SW480 (cell line): ENCODE results near the gene FBXW9.
"Not testable (repeated sequence)": the region's sequence is repeated elsewhere in the genome, so short reads cannot be mapped to it uniquely, and the experiment has no call there.

Source experiments
- DNase-seq: peaks from one replicate; pipeline ENCODE4 v3.0.0-alpha.2; 2016; ENCODE audit warnings: low spot score

FBXW9 gene

DNA sequence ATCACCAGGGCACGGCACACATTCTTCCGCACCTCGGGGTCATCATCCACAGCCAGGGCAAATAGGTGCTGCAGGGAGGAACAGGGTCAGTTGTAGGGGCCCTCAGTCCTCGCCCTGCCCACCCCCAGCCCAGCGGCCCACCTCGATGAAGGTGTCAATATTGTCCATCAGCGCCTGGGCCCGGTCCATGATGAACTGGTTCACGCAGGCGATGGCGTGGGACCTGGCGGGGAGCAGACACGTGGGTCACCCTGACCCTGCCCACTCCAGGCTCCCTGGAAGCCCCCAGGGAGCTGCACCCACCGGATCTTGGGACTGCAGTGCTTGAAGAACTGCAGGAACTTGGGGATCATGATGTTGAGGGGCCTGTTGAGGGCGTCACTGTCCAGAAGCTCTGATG is 18.7 kb upstream of the FBXW9 start:
- no peak for DNase-seq

DNA sequence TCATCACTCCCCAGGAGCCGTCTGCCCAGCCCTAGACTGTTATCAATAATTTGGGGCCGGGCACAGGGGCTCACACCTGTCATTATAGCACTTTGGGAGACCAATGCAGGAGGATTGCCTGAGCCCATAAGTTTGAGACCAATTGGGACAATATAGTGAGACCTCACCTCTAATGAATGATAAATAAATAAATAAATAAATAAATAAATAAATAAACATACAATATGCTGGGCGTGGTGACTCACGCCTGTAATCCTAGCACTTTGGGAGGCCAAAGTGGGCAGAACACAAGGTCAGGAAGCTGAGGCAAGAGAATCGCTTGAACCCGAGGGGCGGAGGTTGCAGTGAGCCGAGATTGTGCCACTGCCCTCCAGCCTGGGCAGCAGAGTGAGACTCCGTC is 16.9 kb upstream of the FBXW9 start:
- DNase-seq = not testable (repeated sequence)

DNA sequence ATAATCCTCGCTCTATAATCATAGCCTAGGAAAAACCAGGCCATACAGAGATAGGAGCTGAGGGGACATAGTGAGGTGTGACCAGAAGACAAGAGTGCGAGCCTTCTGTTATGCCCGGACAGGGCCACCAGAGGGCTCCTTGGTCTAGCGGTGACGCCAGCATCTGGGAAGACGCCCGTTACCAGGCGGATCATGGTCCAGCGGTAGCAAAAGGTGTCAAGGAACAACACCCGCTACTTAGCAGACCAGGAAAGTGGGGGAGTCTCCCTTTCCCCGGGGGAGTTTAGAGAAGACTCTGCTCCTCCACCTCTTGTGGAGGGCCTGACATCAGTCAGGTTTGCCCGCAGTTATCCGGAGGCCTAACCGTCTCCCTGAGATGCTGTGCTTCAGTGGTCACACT is 15.6 kb upstream of the FBXW9 start:
- not testable (repeated sequence) for DNase-seq

DNA sequence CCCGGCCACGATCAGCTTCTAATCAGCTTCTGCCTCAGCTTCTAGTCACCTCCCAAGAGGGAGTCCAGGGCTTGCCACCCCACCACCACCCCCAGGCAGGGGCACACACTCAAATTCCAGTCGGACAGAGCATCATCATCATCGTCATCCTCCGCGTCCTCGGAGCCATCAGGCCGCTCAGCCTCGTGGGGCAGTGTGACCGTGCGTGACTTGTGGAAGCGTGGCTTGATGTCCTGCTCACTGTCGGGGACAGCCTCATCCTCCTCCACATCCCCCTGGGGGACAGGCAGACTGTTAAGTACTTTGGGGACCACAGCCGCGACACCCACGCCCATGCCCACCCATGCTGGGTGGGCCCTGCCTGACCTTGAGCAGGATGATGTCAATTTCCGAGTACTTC is 14.8 kb upstream of the FBXW9 start:
- DNase-seq = no peak

DNA sequence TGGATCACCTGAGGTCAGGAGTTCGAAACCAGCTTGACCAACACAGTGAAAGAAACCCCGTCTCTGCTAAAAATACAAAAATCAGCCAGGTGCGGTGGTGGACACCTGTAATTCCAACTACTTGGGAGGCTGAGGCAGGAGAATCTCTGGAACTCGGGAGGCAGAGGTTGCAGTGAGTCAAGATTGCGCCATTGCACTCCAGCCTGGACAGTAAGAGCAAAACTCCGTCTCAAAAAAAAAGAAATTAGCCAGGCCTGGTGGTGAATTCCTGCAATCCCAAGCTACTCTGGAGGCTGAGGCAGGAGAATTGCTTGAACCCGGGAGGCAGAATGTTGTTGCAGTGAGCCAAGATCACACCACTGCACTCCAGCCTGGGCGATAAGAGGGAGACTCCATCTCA is 12.2 kb upstream of the FBXW9 start:
- DNase-seq = no peak

DNA sequence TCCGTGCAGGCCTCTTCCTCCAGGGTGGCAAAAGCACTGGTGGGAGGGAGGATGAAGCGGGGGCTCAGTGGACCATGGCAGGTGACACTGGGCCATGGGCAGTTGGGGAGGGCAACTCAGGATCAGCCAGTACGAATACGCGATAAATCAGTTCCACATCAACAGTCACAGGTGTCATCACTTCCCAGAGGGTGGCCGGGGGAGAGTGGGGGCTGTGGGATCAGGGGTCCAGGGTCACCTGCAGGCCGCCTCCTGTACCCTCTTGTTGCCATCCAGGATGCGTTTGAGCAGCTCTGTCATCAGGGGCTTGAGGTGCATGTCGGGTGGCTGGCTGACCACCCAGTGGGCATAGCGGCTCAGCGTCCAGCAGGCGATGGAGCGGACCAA is 9.9 kb upstream of the FBXW9 start:
- DNase-seq = no peak

DNA sequence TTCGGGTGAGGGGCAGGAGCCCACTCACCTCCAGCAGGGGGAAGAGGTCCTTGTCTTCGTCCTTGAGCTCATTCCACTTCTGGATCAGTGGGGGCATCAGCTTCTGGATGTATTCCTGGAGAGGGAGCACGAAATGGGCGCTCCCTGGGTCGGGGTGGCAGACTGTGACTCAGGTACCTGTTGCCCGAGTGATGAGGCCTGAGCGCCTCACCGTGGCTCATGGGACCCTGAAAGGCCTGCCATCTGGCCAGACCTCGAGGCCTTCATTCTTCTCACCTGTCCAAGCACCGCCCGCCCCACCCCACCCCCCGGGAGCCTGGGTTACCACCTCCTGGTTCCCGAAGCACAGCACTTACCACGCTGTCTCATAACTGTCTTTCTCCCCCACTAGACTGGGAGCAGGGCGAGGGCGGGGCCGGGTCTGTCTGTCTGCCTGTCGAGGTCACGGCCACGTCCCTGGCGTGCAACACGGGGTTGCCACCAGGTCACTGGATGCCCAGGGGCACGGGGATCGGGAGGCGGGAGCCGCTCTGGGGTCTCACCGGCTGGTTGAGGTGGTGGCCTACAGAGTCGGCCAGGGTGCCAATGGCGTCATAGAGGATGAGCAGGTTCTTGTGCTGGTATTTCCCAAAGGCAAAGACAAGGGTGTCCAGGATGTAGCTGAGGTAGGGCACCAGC is 9.4 kb upstream of the FBXW9 start:
- no peak for DNase-seq

DNA sequence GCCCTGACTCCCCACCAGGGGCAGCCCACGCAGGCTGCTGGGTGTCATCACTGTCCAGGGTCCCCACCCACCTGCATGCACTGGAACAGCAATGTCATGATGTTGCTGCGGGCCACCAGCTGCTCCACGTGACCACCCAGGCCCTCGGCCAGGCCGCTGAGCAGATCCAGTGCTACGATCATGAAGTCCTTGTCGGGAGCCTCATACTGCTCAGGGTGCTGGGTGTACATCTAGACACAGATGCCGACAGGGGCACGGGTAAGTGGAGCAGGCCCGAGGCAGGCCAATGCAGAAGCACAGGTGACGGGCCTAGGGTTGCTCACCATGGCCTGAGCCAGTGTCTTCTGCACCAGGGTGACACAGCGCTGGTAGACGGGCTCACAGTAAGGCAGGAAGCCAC is 8.7 kb upstream of the FBXW9 start:
- no peak for DNase-seq

DNA sequence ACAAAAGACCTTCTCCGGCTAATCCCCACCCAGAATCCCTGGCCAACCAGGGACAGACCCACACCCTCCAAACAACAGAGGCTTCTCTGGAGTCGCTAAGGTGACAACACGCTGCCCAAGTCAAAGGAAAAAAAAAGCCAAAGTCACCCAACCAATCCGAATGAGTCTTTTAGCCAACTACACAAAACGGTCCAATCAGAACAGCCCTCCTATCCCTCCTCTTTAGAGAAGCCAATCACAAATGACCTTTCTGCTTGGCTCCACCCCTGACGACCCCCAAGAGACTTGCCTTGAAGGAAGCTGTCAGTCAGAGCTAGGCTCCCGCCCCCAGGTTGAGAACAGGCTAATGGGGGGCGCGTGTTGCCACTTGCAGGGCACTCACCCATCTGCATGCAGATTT is 6.6 kb upstream of the FBXW9 start:
- DNase-seq = peak; percentile 30

DNA sequence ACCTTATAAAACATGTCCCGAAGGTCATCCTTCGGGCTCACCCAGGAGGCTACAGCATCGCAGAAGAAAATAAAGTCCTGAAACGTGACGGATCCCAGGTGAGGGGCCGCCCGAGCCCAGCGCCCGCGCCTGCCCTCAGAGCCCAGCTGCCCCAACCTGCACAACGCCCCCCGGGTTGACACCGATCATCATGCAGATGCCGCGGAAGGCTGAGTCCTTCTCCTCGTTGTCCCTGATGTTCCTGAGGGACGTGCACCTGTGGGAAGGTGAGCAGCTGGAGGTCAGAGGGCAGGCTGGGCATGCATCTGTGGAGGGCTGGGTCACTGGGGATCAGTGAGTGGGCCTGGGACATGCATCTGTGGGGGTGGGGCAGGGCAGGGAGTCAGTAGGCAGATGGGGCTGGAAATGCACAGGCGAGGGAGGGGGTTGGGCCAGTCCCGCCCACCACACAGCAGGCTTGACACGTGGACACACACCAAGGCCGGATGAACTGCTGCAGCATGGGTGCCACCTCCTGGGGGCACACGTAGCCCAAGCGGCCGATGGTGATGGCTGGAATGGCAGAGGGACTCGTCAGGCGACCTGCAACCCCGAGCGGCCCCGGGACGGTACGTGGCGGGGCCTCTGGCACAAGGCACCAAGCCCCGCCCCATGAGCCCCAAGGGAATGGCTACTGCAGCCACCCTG is 5.3 kb upstream of the FBXW9 start:
- DNase-seq = no peak

DNA sequence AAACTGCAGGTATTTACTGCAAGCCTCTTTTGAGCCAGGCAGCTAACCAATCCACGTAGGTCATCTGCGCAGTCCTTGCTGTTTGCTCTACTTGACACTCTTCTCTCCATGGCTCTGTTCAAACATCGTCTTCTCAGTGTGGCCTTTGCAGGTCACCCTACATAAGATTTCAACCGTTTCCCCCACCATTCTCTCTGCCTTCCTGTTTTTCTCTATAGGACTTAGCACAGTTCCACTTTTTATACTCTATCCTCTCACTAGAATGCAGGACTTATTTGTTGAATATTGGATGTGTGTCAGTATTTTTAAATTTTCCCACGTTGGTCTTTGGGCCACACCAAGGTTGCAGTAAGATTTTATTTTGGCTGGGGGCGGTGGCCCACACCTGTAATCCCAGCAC is 1.7 kb upstream of the FBXW9 start:
- no peak for DNase-seq

DNA sequence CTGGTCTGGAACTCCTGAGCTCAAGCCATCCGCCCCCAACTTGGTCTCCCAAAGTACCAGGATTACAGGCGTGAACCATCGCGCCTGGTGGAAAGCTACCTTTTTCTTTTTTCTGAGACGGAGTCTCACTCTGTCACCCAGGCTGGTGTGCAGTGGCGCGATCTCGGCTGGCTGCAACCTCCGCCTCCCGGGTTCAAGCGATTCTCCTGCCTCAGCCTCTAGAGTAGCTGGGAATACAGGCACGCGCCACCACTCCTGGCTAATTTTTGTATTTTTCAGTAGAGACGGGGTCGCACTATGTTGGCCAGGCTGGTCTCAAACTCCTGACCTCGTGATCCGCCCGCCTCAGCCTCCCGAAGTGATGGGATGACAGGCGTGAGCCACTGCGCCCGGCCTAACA is 994 bp upstream of the FBXW9 start:
- not testable (repeated sequence) for DNase-seq

DNA sequence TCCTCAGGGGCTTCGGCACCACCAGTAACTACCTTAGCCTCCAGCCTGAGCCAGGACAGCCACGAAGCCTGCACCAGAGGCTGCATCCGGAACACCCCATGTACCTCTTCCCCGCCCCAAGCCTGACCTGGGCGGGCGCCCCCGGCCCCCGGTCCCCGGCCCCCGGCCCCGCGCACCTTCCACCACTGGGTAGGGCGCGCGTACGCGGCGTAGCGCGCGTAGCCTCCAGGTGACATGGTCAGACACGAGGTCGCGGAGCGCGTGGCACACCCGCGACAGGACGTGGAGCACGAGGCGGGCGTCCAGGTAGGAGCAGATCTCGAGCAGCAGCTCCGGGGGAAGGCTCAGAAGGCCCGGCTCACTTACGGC is 450 bp downstream of the FBXW9 start:
- DNase-seq = no peak

DNA sequence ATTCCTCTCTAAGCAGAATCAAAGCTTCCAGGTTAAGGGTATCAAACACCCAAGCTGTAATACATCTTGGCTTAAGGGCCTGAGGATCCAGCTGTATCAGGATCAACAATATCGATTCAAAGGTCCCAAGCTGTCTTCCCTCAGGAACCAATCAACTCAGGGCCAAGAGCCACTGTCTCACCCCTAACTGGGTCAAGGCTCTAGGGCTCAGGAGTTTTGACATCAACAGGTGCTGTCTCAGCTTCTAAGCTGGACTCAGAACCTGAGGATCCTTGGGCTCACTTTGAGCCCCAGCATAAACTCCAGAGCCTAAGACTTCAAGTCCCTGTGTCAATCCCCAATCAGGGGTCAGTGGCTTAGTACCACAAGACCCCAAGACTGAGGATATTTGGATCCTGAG is 917 bp downstream of the FBXW9 start:
- DNase-seq = no peak

DNA sequence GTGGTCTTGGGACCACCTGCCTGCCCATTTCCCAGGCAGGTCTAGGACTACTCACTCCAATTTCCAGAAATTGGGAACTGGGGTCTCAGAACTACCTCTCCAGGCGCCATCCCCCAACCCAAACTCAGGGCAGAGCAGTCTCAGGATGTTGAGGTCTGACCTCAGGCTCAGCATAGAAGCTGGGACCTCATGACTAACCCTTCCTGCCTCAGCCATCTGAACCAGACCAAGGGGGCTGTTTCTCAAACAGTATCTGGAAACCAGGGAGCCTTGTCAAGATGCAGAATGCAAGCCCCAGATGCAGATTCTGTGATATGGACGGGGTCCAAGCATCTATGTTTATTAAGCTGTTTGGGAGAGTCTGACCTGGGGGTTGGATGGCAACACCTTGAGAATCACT is 1.3 kb downstream of the FBXW9 start:
- no peak for DNase-seq

DNA sequence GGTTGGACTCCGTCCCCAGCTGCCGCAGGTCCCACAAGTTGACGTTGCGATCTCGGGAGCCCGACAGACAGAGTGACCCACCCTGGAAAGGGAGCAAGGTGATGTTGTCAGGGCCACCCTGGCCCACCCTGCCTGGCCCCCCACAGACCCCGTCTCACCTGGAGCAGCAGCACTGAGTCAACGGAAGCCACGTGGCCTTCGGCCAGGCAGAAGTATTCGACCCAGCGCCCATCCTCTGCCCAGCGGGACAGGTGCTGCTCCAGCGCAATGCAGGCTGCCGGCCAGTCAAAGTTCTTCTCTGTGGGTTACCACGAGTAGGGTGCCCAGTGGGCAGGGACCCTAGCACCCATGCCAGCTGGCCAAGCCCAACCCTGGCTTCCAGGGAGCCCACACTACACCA is 1.8 kb downstream of the FBXW9 start:
- no peak for DNase-seq

DNA sequence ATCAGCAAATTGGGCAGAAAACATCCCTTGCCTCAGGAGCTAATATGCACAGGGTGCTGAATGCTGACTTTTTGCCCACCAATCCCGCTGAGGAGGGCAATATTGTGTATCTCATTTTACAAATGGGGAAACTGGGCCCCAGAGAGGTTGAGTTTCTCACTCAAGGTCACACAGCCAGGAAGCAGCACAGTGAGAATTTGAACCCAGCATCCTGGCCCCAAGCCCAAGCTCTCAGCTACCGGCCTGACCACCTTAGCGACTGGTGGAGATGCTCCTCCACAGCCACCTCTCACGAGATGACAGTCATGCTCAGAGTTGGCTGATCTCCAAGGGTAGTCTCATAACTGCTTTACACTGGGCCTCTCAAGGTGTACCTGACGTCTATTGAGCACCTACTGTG is 3.5 kb downstream of the FBXW9 start:
- no peak for DNase-seq

DNA sequence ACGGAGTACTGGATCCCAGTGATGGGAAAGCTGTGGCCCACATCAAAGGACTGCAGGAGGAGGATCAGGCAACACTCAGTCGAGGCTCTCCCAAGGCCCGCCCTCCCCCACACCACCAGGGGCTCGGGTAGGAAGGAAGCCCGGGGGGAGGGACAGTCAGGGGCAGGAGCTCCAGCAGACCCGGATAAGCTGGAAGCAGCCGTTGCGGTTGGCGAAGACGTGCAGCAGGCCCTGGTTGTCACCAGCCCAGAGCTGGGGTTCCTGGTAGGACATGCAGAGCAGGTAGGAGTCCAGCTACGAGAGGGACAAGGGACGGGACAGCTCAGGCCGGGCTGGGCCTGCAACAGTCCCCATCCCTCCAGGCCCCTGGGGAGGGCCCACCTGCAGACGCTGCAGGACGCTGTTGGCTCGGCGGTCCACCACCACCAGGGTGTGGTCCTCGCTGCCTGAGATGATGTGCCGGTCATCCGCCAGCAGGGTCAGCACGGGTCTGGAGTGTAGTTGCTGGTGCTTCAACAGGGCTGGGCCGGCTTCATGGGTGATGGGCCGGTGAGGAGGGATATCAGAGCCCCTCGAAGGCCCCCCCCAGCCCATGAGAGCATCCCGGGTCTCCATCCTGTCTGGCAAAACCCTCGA is 6.7 kb downstream of the FBXW9 start:
- DNase-seq = no peak

DNA sequence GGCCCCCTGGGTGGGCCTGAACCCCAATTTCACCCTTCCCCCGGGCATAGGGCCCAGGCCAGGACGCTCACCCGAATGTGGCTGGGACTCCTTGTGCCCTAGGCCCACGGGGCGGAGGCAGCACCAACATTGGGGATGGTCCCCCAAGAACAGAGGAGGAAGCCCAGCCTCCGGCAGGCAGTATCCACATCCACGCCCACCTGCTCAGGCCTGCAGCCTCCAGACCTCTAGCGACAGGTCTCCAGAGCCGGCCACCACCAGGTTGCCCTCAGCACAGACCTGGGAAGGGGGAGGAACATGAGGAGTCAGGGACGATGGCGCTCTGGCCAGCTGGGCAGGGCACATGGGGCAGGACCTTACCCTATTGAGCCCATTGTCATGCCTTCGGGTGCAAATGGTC is 7.4 kb downstream of the FBXW9 start:
- no peak for DNase-seq

DNA sequence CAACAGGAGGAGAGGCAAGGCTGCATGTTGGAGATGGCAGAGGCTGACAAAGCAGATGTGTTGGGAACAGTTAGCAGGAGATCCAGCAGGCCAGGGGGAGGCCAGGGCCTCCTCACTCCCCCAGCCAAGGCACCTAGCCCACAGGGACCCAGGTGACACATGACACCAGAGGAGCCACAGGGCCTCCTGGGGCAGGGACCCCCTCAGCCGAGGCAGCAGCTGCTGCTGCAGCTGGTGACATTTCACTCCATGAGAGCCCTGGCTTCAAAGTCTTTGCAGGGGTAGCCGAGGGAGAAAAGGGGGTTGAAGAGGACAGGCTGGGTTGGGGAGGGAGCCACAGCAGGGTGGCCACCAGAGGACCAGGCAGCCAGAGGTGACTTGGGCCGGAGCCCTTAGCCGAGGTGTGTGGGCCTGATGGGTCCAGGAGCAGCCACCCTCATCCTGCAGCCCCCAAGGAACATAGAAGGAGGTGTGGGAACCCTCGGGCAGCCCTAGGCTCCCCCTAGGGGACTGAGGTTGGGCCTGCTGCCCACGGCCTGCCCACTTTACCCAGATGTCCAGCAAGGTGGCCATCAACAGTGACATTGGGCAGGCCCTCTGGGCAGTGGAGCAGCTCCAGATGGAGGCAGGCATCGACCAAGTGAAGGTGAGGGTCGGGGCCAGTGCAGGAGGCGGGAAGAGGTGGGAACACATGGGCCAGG is 8.8 kb downstream of the FBXW9 start, which contains the start of gene GNG14:
TSS of gene GNG14 (plus strand) at position 503 of the 701 bp plus-strand sequence. CDS start at position 554, 51 bp downstream.
- no peak for DNase-seq

DNA sequence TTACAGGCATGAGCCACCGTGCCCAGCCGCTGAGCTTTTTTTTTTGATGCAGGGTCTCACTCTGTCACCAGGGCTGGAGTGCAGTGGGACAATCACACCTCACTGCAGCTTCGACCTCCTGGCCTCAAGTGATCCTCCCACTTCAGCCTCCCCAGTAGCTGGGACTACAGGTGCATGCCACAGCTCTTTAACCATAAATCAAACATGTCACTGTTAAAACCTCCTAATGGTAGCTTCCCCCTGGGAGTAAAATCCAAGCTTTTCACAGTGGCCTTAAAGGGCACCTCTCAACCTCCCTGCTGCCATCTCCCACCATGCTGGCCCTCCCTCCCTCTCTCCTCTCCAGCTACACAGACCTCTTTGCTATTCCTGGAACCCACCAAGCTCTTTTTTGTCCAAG is 10.6 kb downstream of the FBXW9 start:
- DNase-seq = no peak

DNA sequence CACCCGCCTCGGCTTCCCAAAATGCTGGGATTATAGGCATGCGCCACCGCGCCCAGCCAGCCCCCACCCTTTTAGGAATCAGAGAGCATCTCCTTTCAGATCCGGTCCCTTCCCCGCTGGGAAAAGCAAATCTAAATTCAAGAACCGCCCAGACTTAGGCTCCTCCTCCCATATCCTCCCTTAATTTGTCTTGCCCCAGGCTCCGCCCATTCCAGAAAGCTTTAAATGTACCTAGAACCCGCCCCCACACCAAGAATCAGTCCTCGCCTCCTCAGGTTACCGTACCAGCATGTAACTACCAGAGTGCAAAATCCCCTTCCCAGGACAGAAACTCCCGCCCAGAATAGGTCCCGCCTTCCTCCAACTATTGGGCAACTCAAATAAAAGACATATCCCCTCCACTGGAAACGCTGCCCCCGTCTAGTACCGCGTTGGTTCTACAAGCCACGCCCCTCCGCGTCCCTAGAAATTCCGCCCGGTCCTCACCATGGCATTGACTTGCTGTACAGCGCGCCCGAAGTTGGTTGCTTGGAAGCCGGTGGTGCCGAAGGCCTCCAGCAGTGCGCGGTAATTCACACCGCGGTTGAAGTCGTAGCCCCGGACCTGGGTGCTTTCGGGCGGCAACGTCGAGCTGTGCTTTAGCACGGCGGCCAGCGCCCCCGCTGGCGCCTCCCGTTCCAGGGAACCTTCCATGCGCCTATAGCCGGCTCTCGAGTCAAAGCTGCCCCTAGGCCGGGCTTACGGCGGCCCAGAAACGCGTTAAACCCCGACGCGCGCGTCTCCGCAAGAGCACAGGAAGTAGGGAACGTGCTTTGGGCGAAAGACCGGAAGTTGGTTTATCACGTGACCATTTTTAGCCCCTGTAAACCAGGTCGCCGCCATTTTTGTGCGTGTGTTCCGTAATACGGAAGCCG is 15.1 kb downstream of the FBXW9 start, which contains the start of gene DHPS:
TSS of gene DHPS (minus strand) at position 807 of the 914 bp plus-strand sequence. CDS start at position 693, 114 bp downstream.
- DNase-seq = peak; percentile 99
